ENCODE results near the gene PHYH. TPM values are rescaled to one million over a fixed set of nuclear protein-coding genes. Genes with fewer than 3 reads are reported as not detected.

Gene PHYH
- total RNA-seq, 2 experiments from 2014 or later, result 6.9 to 15.1 TPM

- intact Hi-C loops (cut with micrococcal nuclease; ENCODE audit: unreplicated experiment), result no loop called here
These were observed 15.5 kb upstream of the PHYH start for GRCh38 chr10:13315361-13315760.

DNA sequence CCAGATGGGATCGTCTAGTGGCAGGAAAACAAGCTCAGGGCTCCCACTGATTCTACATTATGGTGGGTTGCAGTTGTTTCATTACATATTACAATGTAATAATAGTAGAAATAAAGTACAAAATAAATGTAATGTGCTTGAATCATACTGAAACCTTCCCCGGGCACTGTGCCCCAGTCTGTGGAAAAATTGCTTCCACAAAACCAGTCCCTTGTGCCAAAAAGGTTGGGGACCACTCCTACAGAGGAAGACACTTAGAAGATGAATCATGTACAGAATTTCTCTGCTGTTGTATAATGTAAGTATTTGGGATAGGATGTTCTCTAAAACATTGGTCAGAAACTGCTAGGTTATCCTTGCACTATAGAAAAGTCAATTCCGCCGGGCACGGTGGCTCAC lies 11.3 kb upstream of the PHYH start:
- Histone ChIP-seq H3K4me3 (ENCODE audit: low read depth, low read length, poor library complexity, severe bottlenecking) (no peak overlapping the region), H2AFZ (ENCODE audit: low read length) (no peak overlapping the region), H3K27ac (ENCODE audit: low read depth, low read length, poor library complexity, severe bottlenecking) (no peak overlapping the region), H3K4me2 (ENCODE audit: low read length) (no peak overlapping the region), H3K9me2 (ENCODE audit: insufficient read depth, low read length) (no peaks in the 10 kb centered on the region), H3K36me3 (ENCODE audit: insufficient read depth, low read length) (no peaks in the 10 kb centered on the region), H4K20me1 (ENCODE audit: insufficient read depth, low read length) (no peaks in the 10 kb centered on the region), H3K4me1 (ENCODE audit: insufficient read depth, low read length, poor library complexity, severe bottlenecking) (no peaks in the 10 kb centered on the region), H3K9me3 (ENCODE audit: low read length) (no peaks in the 10 kb centered on the region), H3K79me2 (ENCODE audit: insufficient read depth, low read depth, low read length) (no peaks in the 10 kb centered on the region)
- BruUV-seq (replicated peaks), result no TSS peak
- CTCF ChIA-PET (ENCODE audit: unreplicated experiment), result no interaction called here
- no peak for DNase-seq (ENCODE audit: low spot score)
- POLR2A ChIA-PET, result interaction anchor here (0.6 kb wide), 1 partner anchor 140 kb away, joined by 3 read pairs; no protein-coding TSS in a partner anchor
- TF ChIP-seq EZH2phosphoT487 (IDR thresholded peaks at IDR 0.05; ENCODE audit: borderline replicate concordance, low read depth, low read length), result no peak
- TF ChIP-seq CTCF (conservative IDR thresholded peaks at IDR 0.05; ENCODE audit: low read length), result no peak
- intact Hi-C loops (cut with micrococcal nuclease; ENCODE audit: unreplicated experiment), result no loop called here

More at GRCh38 chr10:13315361-13315760, 15.5 kb upstream of the PHYH start:
- CTCF ChIA-PET (ENCODE audit: unreplicated experiment), result no interaction called here
- no peak for DNase-seq (ENCODE audit: low spot score)
- Histone ChIP-seq H3K4me2 (ENCODE audit: low read length) (no peak overlapping the region), H3K36me3 (ENCODE audit: insufficient read depth, low read length) (peaks cover 21% of the 10 kb centered on the region), H3K9me3 (ENCODE audit: low read length) (no peaks in the 10 kb centered on the region), H3K4me3 (ENCODE audit: low read depth, low read length, poor library complexity, severe bottlenecking) (no peak overlapping the region), H3K79me2 (ENCODE audit: insufficient read depth, low read depth, low read length) (no peaks in the 10 kb centered on the region), H4K20me1 (ENCODE audit: insufficient read depth, low read length) (no peaks in the 10 kb centered on the region), H3K4me1 (ENCODE audit: insufficient read depth, low read length, poor library complexity, severe bottlenecking) (no peaks in the 10 kb centered on the region), H3K9me2 (ENCODE audit: insufficient read depth, low read length) (no peaks in the 10 kb centered on the region), H3K27ac (ENCODE audit: low read depth, low read length, poor library complexity, severe bottlenecking) (no peak overlapping the region), H2AFZ (ENCODE audit: low read length) (no peak overlapping the region)
- BruUV-seq (replicated peaks), result no TSS peak
- TF ChIP-seq EZH2phosphoT487 (IDR thresholded peaks at IDR 0.05; ENCODE audit: borderline replicate concordance, low read depth, low read length) (no peak), CTCF (conservative IDR thresholded peaks at IDR 0.05; ENCODE audit: low read length) (no peak)
- POLR2A ChIA-PET, result no interaction called here

DNA sequence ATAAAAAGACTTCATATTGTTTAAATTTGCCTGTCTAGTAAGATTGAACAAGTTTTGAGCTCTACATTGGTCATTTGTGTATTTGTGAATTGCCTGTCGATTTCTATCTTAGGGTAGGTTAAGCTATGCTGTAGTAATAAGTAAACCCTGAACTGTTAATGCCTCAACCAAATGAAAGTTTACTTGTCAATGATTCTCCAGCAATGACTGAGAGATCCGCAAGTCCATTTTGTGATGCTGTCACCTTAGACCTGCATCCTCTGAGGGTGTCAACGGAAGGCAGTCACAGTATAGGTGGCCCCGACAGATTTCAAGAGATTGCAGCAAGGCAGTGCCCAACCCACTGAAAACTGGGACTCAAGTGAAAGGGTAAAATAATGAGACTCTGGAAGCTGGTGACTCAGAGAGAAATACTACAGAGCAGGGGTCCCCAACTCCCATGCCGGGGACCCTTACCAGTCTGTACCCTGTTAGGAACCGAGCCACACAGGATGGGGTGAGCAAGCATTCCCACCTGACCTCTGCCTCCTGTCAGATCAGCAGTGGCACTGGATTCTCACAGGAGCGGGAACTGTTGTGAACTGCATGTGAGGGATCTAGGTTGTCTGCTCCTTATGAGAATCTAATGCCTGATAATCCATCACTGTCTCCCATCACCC lies 10.8 kb upstream of the PHYH start:
- no peak for DNase-seq (ENCODE audit: low spot score)
- POLR2A ChIA-PET, result interaction anchor here (0.6 kb wide), 1 partner anchor 139 kb away, joined by 3 read pairs; no protein-coding TSS in a partner anchor
- H3K36me3 ChIP-seq (ENCODE audit: insufficient read depth, low read length), result no peaks in the 10 kb centered on the region
- no TSS peak for BruUV-seq (replicated peaks)
- H2AFZ ChIP-seq (ENCODE audit: low read length), result no peak overlapping the region
- no peaks in the 10 kb centered on the region for H3K4me1 ChIP-seq (ENCODE audit: insufficient read depth, low read length, poor library complexity, severe bottlenecking)
- H3K79me2 ChIP-seq (ENCODE audit: insufficient read depth, low read depth, low read length), result no peaks in the 10 kb centered on the region
- no peak overlapping the region for H3K4me3 ChIP-seq (ENCODE audit: low read depth, low read length, poor library complexity, severe bottlenecking)
- no peaks in the 10 kb centered on the region for H3K9me3 ChIP-seq (ENCODE audit: low read length)
- no peaks in the 10 kb centered on the region for H3K9me2 ChIP-seq (ENCODE audit: insufficient read depth, low read length)
- H3K4me2 ChIP-seq (ENCODE audit: low read length), result no peak overlapping the region
- H4K20me1 ChIP-seq (ENCODE audit: insufficient read depth, low read length), result no peaks in the 10 kb centered on the region
- no peak overlapping the region for H3K27ac ChIP-seq (ENCODE audit: low read depth, low read length, poor library complexity, severe bottlenecking)
- CTCF ChIA-PET (ENCODE audit: unreplicated experiment), result no interaction called here
- intact Hi-C loops (cut with micrococcal nuclease; ENCODE audit: unreplicated experiment), result no loop called here
- TF ChIP-seq EZH2phosphoT487 (IDR thresholded peaks at IDR 0.05; ENCODE audit: borderline replicate concordance, low read depth, low read length) (no peak), CTCF (conservative IDR thresholded peaks at IDR 0.05; ENCODE audit: low read length) (no peak)

Data from OCI-LY7 (cell line).